ENCODE data around the gene TM9SF3.
A peak's percentile ranks its signal among the peaks of the same experiment; 100 is the strongest.

TM9SF3 gene

DNA sequence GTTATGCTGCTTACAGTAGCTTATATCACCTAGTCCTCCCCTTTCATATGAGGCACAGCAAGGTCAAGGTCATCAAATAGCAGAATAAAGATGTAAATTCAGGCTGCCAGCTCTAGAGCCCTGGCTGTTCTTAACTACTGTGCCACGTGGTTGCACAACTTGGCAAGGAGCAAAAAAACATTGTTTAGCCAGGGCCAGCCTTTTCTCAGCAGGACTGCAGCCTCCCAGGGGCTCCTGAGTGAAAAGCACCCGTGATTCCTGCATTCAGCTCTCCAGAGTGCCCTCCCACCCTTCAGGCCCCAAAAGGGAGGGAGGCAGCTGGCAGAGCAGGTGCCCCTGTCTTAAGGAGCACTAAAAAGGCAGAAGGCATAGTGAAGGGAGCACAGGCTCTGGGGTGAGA, 31.8 kb upstream of the TM9SF3 start:
- WGBS, 2 experiments (ENCODE audit: insufficient coverage in 2 of 2) = 45 to 50% methylated on average over 1 of the region's 2 CpGs
- Histone ChIP-seq H3K9me3 (ENCODE audit: control insufficient read depth, low read length) (no peaks in the 10 kb centered on the region), H3K27ac (ENCODE audit: low read depth, low read length, severe bottlenecking) (no peak overlapping the region)

DNA sequence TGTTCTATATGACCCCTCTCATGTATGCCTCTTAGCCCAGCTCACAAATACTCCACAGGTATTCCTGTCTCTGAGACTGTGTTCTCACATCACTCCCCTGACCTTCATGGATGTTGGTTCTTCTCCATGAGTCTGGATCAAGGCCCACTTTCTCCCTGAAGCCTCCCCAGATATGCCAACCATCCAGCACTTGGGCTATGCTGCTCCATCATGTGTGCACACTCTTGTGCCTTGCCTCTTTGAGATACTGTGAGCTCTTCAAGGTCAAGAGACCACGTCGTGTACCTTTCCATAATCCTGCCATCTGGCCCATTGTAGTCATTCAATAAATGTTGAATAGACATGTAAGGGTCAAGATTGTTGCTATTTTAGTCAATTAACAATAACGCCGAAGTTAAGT, 30.1 kb upstream of the TM9SF3 start:
- H3K27ac ChIP-seq (ENCODE audit: low read depth, low read length, severe bottlenecking) = no peak overlapping the region
- no peaks in the 10 kb centered on the region for H3K9me3 ChIP-seq (ENCODE audit: control insufficient read depth, low read length)
- H3K4me1 ChIP-seq (ENCODE audit: control insufficient read depth, insufficient read depth, low read length, poor library complexity, severe bottlenecking) = peaks cover 9% of the 10 kb centered on the region
- H3K36me3 ChIP-seq (ENCODE audit: control insufficient read depth, insufficient read depth, low read length) = no peaks in the 10 kb centered on the region
- WGBS, 2 experiments (ENCODE audit: insufficient coverage in 2 of 2) = 94 to 100% methylated on average over 4 of the region's 4 CpGs
- H3K4me3 ChIP-seq (ENCODE audit: extremely low read depth, insufficient read depth, low read length, poor library complexity, severe bottlenecking) = no peak overlapping the region

More for the DNA sequence above, 31.8 kb upstream of the TM9SF3 start:
- H3K4me3 ChIP-seq (ENCODE audit: extremely low read depth, insufficient read depth, low read length, poor library complexity, severe bottlenecking) = no peak overlapping the region
- no peaks in the 10 kb centered on the region for H3K36me3 ChIP-seq (ENCODE audit: control insufficient read depth, insufficient read depth, low read length)
- H3K4me1 ChIP-seq (ENCODE audit: control insufficient read depth, insufficient read depth, low read length, poor library complexity, severe bottlenecking) = peaks cover 9% of the 10 kb centered on the region

DNA sequence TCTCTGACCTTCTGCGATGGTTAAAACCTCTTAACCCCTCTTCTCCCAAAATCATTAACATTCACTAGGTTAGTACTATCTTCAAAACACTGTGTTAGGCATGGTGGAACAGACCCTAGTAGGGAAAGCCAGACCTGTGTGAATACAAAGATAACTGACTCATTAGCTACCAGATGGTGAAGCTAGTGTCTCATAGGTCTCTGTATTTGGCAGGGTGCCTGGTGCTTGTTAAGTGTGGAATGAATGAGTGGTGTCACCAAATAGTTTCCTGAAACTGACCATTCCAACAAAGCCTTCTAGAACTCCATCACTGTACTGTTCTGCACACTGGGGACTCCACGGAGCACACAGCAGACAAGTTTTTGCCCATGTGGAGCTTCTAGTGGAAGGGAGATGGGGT, 27.7 kb upstream of the TM9SF3 start:
- Histone ChIP-seq H3K27ac (ENCODE audit: low read depth, low read length, severe bottlenecking) (no peak overlapping the region), H3K4me3 (ENCODE audit: extremely low read depth, insufficient read depth, low read length, poor library complexity, severe bottlenecking) (no peak overlapping the region), H3K9me3 (ENCODE audit: control insufficient read depth, low read length) (no peaks in the 10 kb centered on the region), H3K36me3 (ENCODE audit: control insufficient read depth, insufficient read depth, low read length) (no peaks in the 10 kb centered on the region), H3K4me1 (ENCODE audit: control insufficient read depth, insufficient read depth, low read length, poor library complexity, severe bottlenecking) (peaks cover 13% of the 10 kb centered on the region)
- 100% methylated on average over 1 to 2 of the region's 2 CpGs for WGBS, 2 experiments (ENCODE audit: insufficient coverage in 2 of 2)

DNA sequence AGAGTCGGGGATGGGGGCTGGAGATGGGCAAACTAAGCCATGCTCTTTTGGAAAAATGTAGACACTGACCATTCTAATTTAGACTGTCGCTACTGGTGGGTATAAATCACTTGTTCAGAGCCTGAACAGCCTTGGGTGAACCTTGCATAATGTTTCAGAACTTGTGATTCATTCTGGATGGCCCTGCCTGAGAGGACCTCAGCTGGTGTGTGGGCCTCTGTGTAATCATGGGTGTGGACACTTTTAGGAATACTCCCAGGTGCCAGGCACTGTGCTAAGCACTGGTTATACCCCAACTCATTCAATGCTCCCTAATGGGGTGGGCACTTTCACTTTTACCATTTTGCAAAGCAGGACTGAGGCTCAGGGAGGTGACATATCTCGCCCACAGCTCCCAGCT, 26.8 kb upstream of the TM9SF3 start:
- 100% methylated on average over 2 of the region's 3 CpGs for WGBS, 2 experiments (ENCODE audit: insufficient coverage in 2 of 2)
- H3K27ac ChIP-seq (ENCODE audit: low read depth, low read length, severe bottlenecking) = no peak overlapping the region
- H3K4me3 ChIP-seq (ENCODE audit: extremely low read depth, insufficient read depth, low read length, poor library complexity, severe bottlenecking) = no peak overlapping the region
- peaks cover 10% of the 10 kb centered on the region for H3K4me1 ChIP-seq (ENCODE audit: control insufficient read depth, insufficient read depth, low read length, poor library complexity, severe bottlenecking)
- no peaks in the 10 kb centered on the region for H3K36me3 ChIP-seq (ENCODE audit: control insufficient read depth, insufficient read depth, low read length)
- no peaks in the 10 kb centered on the region for H3K9me3 ChIP-seq (ENCODE audit: control insufficient read depth, low read length)

DNA sequence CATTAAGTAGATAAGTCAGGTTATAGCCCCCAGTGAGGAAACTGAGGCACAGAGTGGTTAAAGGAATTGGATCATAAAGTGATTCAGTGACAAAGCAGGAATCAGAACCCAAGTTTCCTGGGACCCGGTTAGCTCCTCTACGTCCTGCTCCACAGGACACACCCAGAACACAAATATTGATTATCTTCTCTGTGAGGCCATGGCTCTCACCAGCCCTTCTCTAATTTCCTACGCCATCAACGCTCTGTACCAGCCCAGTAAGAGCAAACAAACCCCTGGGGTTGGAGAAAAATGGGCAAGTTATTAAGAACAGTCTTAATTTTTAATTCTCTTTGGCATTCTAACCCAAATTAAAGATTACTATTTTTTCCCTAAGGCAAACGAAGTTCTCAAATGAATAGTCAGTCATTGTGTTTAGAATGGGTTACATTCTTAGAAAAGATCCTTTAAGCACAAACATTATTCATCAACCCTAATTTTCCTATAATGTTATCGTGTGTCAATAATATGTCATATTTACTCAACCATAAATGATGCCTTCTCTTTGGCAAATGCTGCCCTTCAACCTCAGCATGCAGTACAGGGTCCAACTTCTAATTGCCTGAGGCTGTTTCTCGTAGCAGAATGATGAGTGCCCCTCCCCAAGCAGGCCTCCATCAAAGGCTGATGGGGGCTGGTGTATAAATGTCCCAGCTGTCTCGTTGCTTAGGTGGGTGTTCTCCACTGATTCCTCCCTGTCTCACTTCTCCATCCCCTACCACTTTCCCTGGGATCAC, 25.4 kb upstream of the TM9SF3 start:
- Histone ChIP-seq H3K4me1 (ENCODE audit: control insufficient read depth, insufficient read depth, low read length, poor library complexity, severe bottlenecking) (peaks cover 20% of the 10 kb centered on the region), H3K36me3 (ENCODE audit: control insufficient read depth, insufficient read depth, low read length) (no peaks in the 10 kb centered on the region), H3K4me3 (ENCODE audit: extremely low read depth, insufficient read depth, low read length, poor library complexity, severe bottlenecking) (no peak overlapping the region), H3K27ac (ENCODE audit: low read depth, low read length, severe bottlenecking) (no peak overlapping the region), H3K9me3 (ENCODE audit: control insufficient read depth, low read length) (no peaks in the 10 kb centered on the region)
- WGBS, 2 experiments (ENCODE audit: insufficient coverage in 2 of 2) = 94 to 100% methylated on average over 1 to 3 of the region's 8 CpGs

DNA sequence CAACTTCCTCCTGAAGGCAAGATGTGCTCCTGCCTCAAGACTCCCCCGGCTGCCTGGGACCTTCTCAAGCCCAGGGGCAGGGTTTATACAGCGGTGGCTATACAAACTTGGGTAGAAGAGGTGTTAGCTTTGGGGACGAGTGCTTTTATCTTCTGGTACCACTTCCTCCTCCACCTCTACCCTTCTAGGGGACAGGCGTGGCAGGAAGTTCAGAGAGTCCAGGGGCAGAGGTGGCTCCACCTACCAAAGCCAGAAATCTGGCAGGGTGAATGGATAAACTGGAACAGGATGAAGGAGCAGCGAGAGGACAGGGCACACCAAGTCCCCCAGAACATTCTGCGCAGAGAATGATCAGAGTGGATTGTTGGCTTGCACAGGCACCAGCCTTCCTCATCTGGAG, 24.0 kb upstream of the TM9SF3 start:
- H3K9me3 ChIP-seq (ENCODE audit: control insufficient read depth, low read length) = no peaks in the 10 kb centered on the region
- H3K36me3 ChIP-seq (ENCODE audit: control insufficient read depth, insufficient read depth, low read length) = no peaks in the 10 kb centered on the region
- H3K4me3 ChIP-seq (ENCODE audit: extremely low read depth, insufficient read depth, low read length, poor library complexity, severe bottlenecking) = no peak overlapping the region
- 96 to 100% methylated on average over 2 to 4 of the region's 6 CpGs for WGBS, 2 experiments (ENCODE audit: insufficient coverage in 2 of 2)
- H3K4me1 ChIP-seq (ENCODE audit: control insufficient read depth, insufficient read depth, low read length, poor library complexity, severe bottlenecking) = peaks cover 30% of the 10 kb centered on the region
- H3K27ac ChIP-seq (ENCODE audit: low read depth, low read length, severe bottlenecking) = no peak overlapping the region

DNA sequence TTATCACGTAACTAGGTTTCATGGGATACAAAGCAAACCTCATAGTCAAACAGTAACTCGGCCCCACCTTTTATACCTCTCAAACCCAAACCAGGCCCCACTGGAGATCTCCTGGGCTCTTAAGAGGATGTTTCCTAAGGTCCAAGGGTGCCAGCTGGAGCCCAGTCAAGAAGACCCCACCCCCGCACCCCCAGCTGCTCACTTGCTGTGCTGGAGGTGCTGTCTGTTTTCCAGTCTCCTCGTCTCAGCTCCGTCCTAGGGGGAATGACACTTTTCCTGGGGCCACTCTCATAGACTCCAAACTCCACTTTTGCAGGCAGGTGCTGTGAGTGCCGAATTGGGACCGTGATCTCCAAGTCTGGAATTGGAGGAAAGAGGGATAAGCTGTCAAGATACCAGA, 22.7 kb upstream of the TM9SF3 start:
- 90 to 97% methylated on average over 3 to 4 of the region's 7 CpGs for WGBS, 2 experiments (ENCODE audit: insufficient coverage in 2 of 2)
- Histone ChIP-seq H3K36me3 (ENCODE audit: control insufficient read depth, insufficient read depth, low read length) (no peaks in the 10 kb centered on the region), H3K4me1 (ENCODE audit: control insufficient read depth, insufficient read depth, low read length, poor library complexity, severe bottlenecking) (peaks cover 25% of the 10 kb centered on the region), H3K27ac (ENCODE audit: low read depth, low read length, severe bottlenecking) (no peak overlapping the region), H3K4me3 (ENCODE audit: extremely low read depth, insufficient read depth, low read length, poor library complexity, severe bottlenecking) (no peak overlapping the region), H3K9me3 (ENCODE audit: control insufficient read depth, low read length) (no peaks in the 10 kb centered on the region)

DNA sequence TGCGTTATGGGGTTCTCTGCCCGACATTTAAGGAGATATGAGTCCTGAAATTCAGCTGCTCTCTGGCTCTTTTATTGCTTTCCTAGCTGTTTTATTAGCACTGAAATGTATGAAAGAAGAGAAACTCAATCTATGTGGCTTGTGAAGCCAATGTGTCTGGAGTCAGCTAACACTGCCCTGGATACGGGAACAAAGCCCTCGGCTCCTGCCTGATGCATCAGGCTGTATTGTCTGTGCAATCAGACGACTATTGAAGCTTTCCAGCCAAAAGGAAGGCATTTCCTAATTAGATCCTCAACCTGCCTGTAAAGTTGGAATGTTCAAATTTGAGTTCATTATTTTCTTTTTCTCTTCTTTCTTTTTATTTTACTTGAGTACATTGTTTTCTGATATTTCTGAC, 22.0 kb upstream of the TM9SF3 start:
- H3K4me3 ChIP-seq (ENCODE audit: extremely low read depth, insufficient read depth, low read length, poor library complexity, severe bottlenecking) = no peak overlapping the region
- no peaks in the 10 kb centered on the region for H3K9me3 ChIP-seq (ENCODE audit: control insufficient read depth, low read length)
- H3K4me1 ChIP-seq (ENCODE audit: control insufficient read depth, insufficient read depth, low read length, poor library complexity, severe bottlenecking) = peaks cover 25% of the 10 kb centered on the region
- WGBS, 2 experiments (ENCODE audit: insufficient coverage in 2 of 2) = 77 to 93% methylated on average over 3 to 4 of the region's 5 CpGs
- H3K36me3 ChIP-seq (ENCODE audit: control insufficient read depth, insufficient read depth, low read length) = no peaks in the 10 kb centered on the region
- no peak overlapping the region for H3K27ac ChIP-seq (ENCODE audit: low read depth, low read length, severe bottlenecking)

DNA sequence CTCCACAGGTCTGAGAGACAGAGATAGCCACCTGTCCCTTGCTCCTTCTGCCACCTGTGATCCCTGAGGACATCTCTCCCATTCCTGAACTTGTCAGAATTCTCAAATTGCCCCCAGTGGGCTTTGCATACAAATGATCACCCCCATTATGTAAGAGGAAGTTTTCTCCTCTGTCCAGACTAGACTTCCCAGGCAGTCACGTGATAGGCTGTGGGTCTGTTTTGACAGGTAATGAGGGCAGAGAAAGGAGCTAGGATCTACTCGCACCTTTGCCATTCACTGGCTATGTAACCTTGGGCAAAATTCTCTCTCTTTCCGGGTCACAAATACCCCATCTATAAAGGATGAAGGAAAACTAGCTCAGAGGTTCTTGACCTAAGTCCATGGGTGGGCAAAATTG, 21.4 kb upstream of the TM9SF3 start:
- H3K9me3 ChIP-seq (ENCODE audit: control insufficient read depth, low read length) = no peaks in the 10 kb centered on the region
- WGBS, 2 experiments (ENCODE audit: insufficient coverage in 2 of 2) = 83% methylated on average over 1 of the region's 3 CpGs; no CpG with 5 or more reads in 1 of the 2 experiments

DNA sequence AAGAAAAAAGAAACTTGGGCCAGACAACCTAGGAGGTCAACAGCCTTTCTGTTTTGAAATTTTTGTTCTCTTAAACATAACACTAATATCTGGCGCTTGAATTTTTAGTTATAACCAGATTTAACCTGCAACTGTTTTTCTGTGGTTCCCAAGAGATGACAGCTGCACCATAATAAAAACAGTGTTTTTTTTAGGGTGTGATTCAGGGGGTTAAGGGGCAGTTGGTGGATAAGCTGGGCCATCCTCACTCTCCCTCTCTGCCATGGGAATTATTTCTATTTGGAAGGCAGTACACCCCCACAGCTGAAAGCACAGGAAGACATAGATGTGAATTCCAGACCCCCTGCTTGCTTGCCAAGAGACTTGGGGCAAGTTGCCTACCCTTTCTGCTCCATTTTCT, 20.1 kb upstream of the TM9SF3 start:
- Histone ChIP-seq H3K27ac (ENCODE audit: low read depth, low read length, severe bottlenecking) (peak overlapping the region; percentile 83), H3K36me3 (ENCODE audit: control insufficient read depth, insufficient read depth, low read length) (no peaks in the 10 kb centered on the region), H3K4me1 (ENCODE audit: control insufficient read depth, insufficient read depth, low read length, poor library complexity, severe bottlenecking) (peaks cover 25% of the 10 kb centered on the region), H3K9me3 (ENCODE audit: control insufficient read depth, low read length) (no peaks in the 10 kb centered on the region), H3K4me3 (ENCODE audit: extremely low read depth, insufficient read depth, low read length, poor library complexity, severe bottlenecking) (no peak overlapping the region)
- WGBS, 2 experiments (ENCODE audit: insufficient coverage in 2 of 2) = no CpG with 5 or more reads among the region's 1 CpG

More for the DNA sequence above, 21.4 kb upstream of the TM9SF3 start:
- Histone ChIP-seq H3K36me3 (ENCODE audit: control insufficient read depth, insufficient read depth, low read length) (no peaks in the 10 kb centered on the region), H3K4me3 (ENCODE audit: extremely low read depth, insufficient read depth, low read length, poor library complexity, severe bottlenecking) (no peak overlapping the region), H3K27ac (ENCODE audit: low read depth, low read length, severe bottlenecking) (no peak overlapping the region), H3K4me1 (ENCODE audit: control insufficient read depth, insufficient read depth, low read length, poor library complexity, severe bottlenecking) (peaks cover 25% of the 10 kb centered on the region)

DNA sequence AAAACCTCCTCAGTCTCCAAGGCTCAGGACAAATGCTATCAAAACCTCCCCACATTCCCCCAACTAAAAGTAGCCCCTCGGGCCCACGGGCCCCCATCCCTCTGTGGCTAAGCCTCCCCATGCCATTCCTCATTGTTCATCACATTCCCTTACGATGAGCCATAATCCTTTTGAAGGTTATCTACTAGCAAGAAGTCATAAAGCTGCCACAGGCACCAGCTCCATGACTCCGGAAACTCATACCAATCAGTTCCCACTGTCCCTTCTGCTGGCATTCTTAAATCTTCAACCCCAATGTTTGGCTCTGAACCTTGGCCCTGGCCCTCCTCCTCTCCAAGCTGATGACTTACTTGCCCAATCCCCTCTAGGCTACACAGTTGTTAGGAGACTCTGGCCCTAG, 19.4 kb upstream of the TM9SF3 start:
- no peaks in the 10 kb centered on the region for H3K36me3 ChIP-seq (ENCODE audit: control insufficient read depth, insufficient read depth, low read length)
- H3K4me3 ChIP-seq (ENCODE audit: extremely low read depth, insufficient read depth, low read length, poor library complexity, severe bottlenecking) = no peak overlapping the region
- peak overlapping the region; percentile 83 for H3K27ac ChIP-seq (ENCODE audit: low read depth, low read length, severe bottlenecking)
- H3K4me1 ChIP-seq (ENCODE audit: control insufficient read depth, insufficient read depth, low read length, poor library complexity, severe bottlenecking) = peaks cover 25% of the 10 kb centered on the region
- no peaks in the 10 kb centered on the region for H3K9me3 ChIP-seq (ENCODE audit: control insufficient read depth, low read length)
- 63 to 81% methylated on average over 4 of the region's 4 CpGs for WGBS, 2 experiments (ENCODE audit: insufficient coverage in 2 of 2)

Data from mesodermal cell (in vitro differentiated cells).